Kidney (tissue), 14 donors: ENCODE data around the gene MROH2A. TPM values are rescaled to one million over a fixed set of nuclear protein-coding genes. Genes with fewer than 3 reads are reported as not detected.
A peak's percentile ranks its signal among the peaks of the same experiment; 100 is the strongest.

ENCODE experiments used
- DNase-seq, 5 donors: peaks; one replicate each; pipeline ENCODE4 v3.0.0-alpha.2; 2013 to 2020
- FAIRE-seq: peaks from 2 replicates; lab custom pipeline; 2012; peaks lifted over from hg19 to GRCh38; lab: Jason Lieb, UNC
- H3K27ac ChIP-seq, 2 donors: one replicate each; pipeline ENCODE4 v1.7.0; 2013; ENCODE audit warnings: low read depth in 2 of 2, low read length in 2 of 2, inconsistent platforms in 1 of 2
- H3K27me3 ChIP-seq: one replicate; pipeline ENCODE4 v1.7.1; 2013; ENCODE audit warnings: low read length, inconsistent platforms; ENCODE audit not compliant: control insufficient read depth, insufficient read depth
- H3K36me3 ChIP-seq, 3 donors: one replicate each; pipeline versions ENCODE4 v1.7.0 to v1.7.1; 2013; ENCODE audit warnings: low read length in 3 of 3, control low read depth in 1 of 3, inconsistent platforms in 1 of 3; ENCODE audit not compliant: insufficient read depth in 3 of 3, control insufficient read depth in 2 of 3
- H3K4me1 ChIP-seq, 3 donors: one replicate each; pipeline versions ENCODE4 v1.7.0 to v1.7.1; 2013; ENCODE audit warnings: low read length in 3 of 3, inconsistent platforms in 1 of 3, low read depth in 1 of 3; ENCODE audit not compliant: control insufficient read depth in 2 of 3, insufficient read depth in 2 of 3
- H3K4me3 ChIP-seq, 3 donors: one replicate each; pipeline versions ENCODE4 v1.7.0 to v1.8.1; 2013; ENCODE audit warnings: low read length in 3 of 3, control low read depth in 1 of 3, inconsistent platforms in 1 of 3
- H3K9ac ChIP-seq, 3 donors: one replicate each; pipeline versions ENCODE4 v1.7.0 to v1.7.1; 2013; ENCODE audit warnings: low read length in 3 of 3, control low read depth in 1 of 3, inconsistent platforms in 1 of 3
- H3K9me3 ChIP-seq, 3 donors: one replicate each; pipeline versions ENCODE4 v1.7.0 to v1.7.1; 2013; ENCODE audit warnings: low read length in 3 of 3, control low read depth in 1 of 3, inconsistent platforms in 1 of 3; ENCODE audit not compliant: control insufficient read depth in 2 of 3, insufficient read depth in 1 of 3
- CTCF ChIP-seq: IDR thresholded peaks from 3 replicates; pipeline ENCODE4 v1.5.1; 2012; ENCODE audit warnings: mild to moderate bottlenecking, moderate library complexity, borderline replicate concordance; ENCODE audit not compliant: insufficient read depth; ENCODE audit errors: extremely low read depth
- intact Hi-C: fragments of 100-400 bp; cut with DNase I; formaldehyde crosslinking; loops from one replicate; pipeline ENCODE4 v1.11.1; 2022
- polyA plus RNA-seq: library from polyadenylated mRNA; stranded (reverse); fragments of 350-450 nt; fragmentation: Illumina TruSeq; extraction: RNeasy Lipid Tissue Mini Kit (QIAGEN cat#74804); gene quantifications from one replicate; pipeline ENCODE4 v1.2.3, GENCODE V29; 2014; ENCODE audit warnings: low read depth, low replicate concordance; ENCODE audit not compliant: insufficient read depth
- total RNA-seq: library from RNA; stranded (reverse); fragmentation: NEBNext Ultra II Directional; extraction: Animal tissue kit (Norgen Biotek cat#: 25700); gene quantifications from one replicate; pipeline ENCODE4 v1.2.1, GENCODE V29; 2021
- donor health status: control.
- donor health status: control.
- donor health status: control.
- donor health status: control.
- donor health status: control.
- donor health status: DM: yes; HTN: yes; CAD: no.
- donor health status: Normal renal cell carcinoma (clear cell type).

Gene MROH2A
- total and polyA plus RNA-seq, 2 donors from 2014 or later, result 1.8 TPM; not detected in 1

- no peak for TF ChIP-seq CTCF
- DNase-seq (peak; percentile 95 to 98 (median 96)), FAIRE-seq (peak; percentile 98)
- Histone ChIP-seq H3K9me3 (no peaks in the 10 kb centered on the region), H3K36me3 (no peaks in the 10 kb centered on the region), H3K4me3 (peak within 1 kb of the TSS; percentile 84 to 95 (median 94)), H3K27me3 (no peaks in the 10 kb centered on the region), H3K9ac (peak within 1 kb of the TSS; percentile 70 to 87 (median 74)), H3K27ac (no peak within 1 kb of the TSS), H3K4me1 (no peaks in the 10 kb centered on the region)
- intact Hi-C loops, result no loop called here
These were observed 76.3 kb downstream of the MROH2A start, which contains the start of gene HJURP for GRCh38 chr2:233854241-233854981. HJURP (minus strand) TSS chr2:233854535; CDS start chr2:233854500, 35 bp downstream.

- H3K9ac ChIP-seq, result no peak overlapping the region
- no peak for FAIRE-seq
- H3K4me3 ChIP-seq, result no peak overlapping the region
- intact Hi-C loops, result no loop called here
- H3K36me3 ChIP-seq, result no peaks in the 10 kb centered on the region
- no peak for TF ChIP-seq CTCF
- H3K27ac ChIP-seq, result no peak overlapping the region
- H3K4me1 ChIP-seq, result no peaks in the 10 kb centered on the region
- DNase-seq, result no peak
- H3K27me3 ChIP-seq, result no peaks in the 10 kb centered on the region
- no peaks in the 10 kb centered on the region for H3K9me3 ChIP-seq
These were observed 77.2 kb downstream of the MROH2A start for GRCh38 chr2:233855345-233855744.

- no peak for FAIRE-seq
- TF ChIP-seq CTCF, result no peak
- DNase-seq, result no peak
- intact Hi-C loops, result no loop called here
- Histone ChIP-seq H3K9me3 (no peaks in the 10 kb centered on the region), H3K27ac (no peak overlapping the region), H3K9ac (no peak overlapping the region), H3K4me3 (no peak overlapping the region), H3K36me3 (no peaks in the 10 kb centered on the region), H3K4me1 (no peaks in the 10 kb centered on the region), H3K27me3 (no peaks in the 10 kb centered on the region)
These were observed 78.1 kb downstream of the MROH2A start for GRCh38 chr2:233856184-233856583.
